Renal cortex interstitium (tissue), 11 donors: ENCODE measurements around the gene ATP9B. TPM values are rescaled to one million over a fixed set of nuclear protein-coding genes. Genes with fewer than 3 reads are reported as not detected.

ENCODE experiments used
- DNase-seq, 11 donors: peaks; one replicate each; pipeline ENCODE4 v3.0.0-alpha.2; 2013; ENCODE audit warnings: low read depth in 9 of 11, low spot score in 4 of 11; ENCODE audit errors: extremely low read depth in 1 of 11
- polyA plus RNA-seq, 3 donors: library from polyadenylated mRNA; unstranded; fragments of 120-200 nt; gene quantifications; one replicate each; pipeline ENCODE4 v1.2.1, GENCODE V29; 2013; ENCODE audit not compliant: insufficient read length in 3 of 3

ATP9B gene
- polyA plus RNA-seq, 3 donors = 31.4 to 41.0 (median 38.5) TPM

DNA sequence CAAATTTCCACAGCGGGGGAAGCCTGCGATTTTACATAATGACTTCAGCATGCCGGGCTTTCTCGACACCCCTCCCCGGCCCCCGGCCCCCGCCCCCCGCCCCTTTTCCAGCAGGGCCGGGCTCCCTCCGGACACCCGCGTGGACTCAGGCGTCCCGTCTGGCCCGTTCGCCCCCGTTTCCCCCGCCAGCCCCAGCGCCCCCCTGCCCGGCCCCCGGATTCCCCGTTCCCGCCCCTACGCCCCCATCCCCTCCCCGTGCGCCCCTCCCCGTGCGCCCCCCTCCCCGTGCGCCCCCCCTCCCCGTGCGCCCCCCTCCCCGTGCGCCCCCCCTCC lies 326.1 kb downstream of the ATP9B start:
- no peak for DNase-seq

DNA sequence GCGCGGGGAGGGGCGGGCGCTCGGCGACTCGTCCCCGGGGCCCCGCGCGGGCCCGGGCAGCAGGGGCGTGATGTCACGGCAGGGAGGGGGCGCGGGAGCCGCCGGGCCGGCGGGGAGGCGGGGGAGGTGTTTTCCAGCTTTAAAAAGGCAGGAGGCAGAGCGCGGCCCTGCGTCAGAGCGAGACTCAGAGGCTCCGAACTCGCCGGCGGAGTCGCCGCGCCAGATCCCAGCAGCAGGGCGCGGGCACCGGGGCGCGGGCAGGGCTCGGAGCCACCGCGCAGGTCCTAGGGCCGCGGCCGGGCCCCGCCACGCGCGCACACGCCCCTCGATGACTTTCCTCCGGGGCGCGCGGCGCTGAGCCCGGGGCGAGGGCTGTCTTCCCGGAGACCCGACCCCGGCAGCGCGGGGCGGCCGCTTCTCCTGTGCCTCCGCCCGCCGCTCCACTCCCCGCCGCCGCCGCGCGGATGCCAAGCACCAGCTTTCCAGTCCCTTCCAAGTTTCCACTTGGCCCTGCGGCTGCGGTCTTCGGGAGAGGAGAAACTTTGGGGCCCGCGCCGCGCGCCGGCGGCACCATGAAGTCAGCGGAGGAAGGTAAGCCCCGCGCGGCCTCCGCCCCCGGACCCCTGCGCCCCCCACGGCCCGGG lies 326.7 kb downstream of the ATP9B start, which contains the start of gene NFATC1:
TSS of gene NFATC1 (plus strand) at position 170 of the 644 bp plus-strand sequence. CDS start at position 465, 295 bp downstream.
- peak in 5 of 11 donors; percentile 59 to 69 (median 64) for DNase-seq

GRCh38 chr18:79396431-79397246 lies 327.4 kb downstream of the ATP9B start:
- DNase-seq = peak in 1 of 11 donors; percentile 34

DNA sequence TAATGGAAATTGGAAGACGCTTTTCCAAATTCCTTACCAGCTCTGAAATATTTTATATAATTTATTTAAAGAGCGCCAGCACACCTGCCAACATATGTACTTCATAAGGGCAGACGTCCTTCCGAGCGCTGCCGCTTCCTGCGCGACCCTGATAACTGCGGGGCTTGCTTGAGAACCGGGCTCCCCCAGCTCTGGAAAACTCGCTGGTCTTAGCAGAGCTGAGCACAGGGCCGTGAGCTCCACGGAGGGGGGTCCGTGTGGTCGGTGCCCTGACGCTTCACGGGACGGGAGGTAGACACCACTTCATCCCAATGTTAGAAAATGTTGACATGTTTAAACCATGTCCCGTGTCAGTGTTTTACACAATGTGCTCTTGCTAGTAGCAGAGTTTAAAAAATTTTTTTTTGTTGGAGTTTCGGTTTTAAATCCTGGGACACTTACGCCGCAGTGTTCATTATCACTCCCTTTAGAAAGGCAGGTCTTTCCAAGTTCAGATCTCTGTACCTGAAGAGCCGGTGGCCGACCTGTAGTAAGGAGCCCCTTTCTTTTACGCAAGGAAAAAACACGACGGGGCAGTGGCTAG lies 328.1 kb downstream of the ATP9B start:
- DNase-seq = no peak

GRCh38 chr18:79397830-79398761 lies 328.9 kb downstream of the ATP9B start:
- DNase-seq = no peak

DNA sequence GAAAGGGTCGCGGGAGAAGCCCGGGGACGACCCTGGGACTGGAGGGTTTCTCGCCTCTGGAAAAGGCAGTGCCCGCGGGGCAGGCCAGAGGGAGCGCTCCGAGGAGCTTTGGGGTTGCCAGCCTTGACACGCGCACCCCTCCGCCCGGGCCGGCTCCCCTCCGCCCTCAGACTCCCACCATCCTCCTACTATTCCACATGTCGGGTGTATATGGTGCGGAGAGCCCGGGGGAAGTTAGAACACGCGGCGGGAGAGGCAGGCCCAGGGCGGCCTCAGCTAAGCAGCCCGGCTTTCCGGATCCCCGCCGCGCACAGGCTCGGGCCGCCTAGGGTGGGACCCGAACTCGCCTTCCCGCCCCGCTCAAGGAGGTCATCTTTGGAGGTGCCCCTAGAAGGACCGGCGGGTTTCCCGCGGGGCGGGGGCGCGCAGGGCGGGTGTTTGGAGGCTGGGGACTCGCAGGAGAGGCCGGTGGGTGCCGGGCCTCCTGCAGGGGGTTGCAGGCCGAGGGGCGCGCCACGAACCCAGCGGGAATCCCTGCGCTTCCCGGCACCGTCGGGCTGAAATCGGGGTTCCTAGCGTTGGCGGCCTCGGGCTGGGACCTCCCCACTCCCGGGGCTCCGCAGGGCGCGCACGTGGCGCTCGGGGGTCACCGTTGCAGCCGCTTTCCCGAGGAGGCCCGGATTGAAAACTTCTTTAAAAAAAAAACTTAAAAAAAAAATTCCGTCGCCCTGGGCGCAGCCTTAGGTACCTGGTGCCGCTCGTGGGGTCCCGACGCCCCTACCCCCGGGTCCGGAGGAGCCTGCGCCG lies 330.3 kb downstream of the ATP9B start:
- DNase-seq = no peak

DNA sequence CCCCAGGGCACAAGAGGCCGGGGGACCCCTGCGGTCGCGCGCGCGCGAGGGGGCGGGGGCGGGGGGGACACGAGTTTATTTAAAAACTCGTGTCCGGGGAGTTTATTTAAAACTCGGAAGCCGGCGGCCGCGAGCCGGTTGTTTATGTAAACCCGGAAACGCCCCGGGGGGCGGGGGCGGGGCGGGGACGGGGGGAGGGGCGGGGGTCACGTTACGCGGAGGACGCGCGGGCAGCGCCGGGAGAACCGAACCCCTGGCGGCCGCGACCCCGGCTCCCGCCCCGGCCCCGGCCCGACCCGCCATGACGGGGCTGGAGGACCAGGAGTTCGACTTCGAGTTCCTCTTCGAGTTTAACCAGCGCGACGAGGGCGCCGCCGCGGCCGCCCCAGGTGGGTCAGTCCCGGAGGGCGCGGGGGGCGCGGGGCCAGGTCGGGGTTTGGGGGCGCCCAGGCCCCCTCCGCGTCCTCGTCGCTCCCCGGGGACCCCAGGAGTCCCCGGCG lies 330.9 kb downstream of the ATP9B start:
- DNase-seq = no peak

- DNase-seq = no peak
Observed at GRCh38 chr18:79400591-79401381, 331.6 kb downstream of the ATP9B start.

GRCh38 chr18:79401494-79402208 lies 332.5 kb downstream of the ATP9B start:
- no peak for DNase-seq

GRCh38 chr18:79402209-79402576 lies 333.0 kb downstream of the ATP9B start:
- DNase-seq = no peak

- DNase-seq = no peak
Observed at GRCh38 chr18:79402977-79403722, 334.0 kb downstream of the ATP9B start.

DNA sequence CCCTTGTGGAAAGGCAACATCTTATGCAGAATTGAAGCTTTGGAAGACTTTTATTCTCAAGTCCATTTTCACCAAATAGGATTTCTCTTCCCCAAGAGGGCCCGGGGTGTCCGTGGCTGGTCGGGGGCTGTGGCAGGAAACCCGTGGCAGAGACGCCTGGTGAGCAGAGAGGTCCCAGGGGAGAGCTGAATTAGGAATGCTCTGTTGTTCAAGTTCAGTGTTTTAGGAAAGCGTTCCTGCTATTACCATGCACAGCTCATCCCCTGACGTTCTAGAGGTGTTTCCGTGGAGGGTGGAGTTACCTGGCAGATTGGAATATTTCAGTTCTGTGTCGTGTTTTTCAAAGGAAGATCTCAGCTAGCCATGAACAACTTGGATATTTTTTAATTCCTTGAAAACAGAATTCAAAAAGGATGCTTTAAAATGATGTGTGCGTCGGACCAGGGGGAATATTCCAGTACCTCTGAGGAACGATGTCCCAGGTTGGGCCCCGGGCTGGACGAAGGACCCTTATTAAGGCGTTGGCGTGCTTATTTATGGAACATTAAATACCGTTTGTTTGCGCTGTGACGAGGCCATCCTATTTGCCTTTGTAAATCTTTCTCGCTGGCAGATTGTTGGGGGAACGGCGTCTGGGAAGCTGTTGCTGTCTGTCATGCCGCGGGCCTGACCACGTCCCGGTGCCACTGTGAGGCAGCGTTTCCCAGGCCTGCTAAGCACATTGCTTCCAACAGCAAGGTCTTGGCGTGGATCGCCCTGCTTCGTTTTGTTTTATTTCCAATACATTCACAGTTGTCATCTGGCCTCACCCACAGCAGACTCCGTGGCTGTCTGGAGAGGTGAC lies 334.8 kb downstream of the ATP9B start:
- DNase-seq = no peak

- no peak for DNase-seq
Observed at GRCh38 chr18:79404567-79404910, 335.3 kb downstream of the ATP9B start.

- no peak for DNase-seq
Observed at GRCh38 chr18:79405019-79405780, 336.0 kb downstream of the ATP9B start.
